Sigmoid colon (tissue), 7 donors: Measurements from ENCODE around the gene GHDC. TPM values are rescaled to one million over a fixed set of nuclear protein-coding genes. Genes with fewer than 3 reads are reported as not detected.
"Not testable (repeated sequence)": the region's sequence is repeated elsewhere in the genome, so short reads cannot be mapped to it uniquely, and the experiment has no call there.

Source experiments
- DNase-seq: peaks from one replicate; pipeline ENCODE4 v3.0.0-alpha.2; 2019
- H3K27ac ChIP-seq, 4 donors: fragments of 200-600 bp; sonication (generic); one replicate each; pipeline ENCODE4 v1.5.1; 2016 to 2019; ENCODE audit warnings: mild to moderate bottlenecking in 1 of 4
- H3K27me3 ChIP-seq, 3 donors: fragments of 200-600 bp; sonication (generic); one replicate each; pipeline ENCODE4 v1.5.1; 2019; ENCODE audit warnings: mild to moderate bottlenecking in 1 of 3
- H3K36me3 ChIP-seq, 4 donors: fragments of 200-600 bp; sonication (generic); one replicate each; pipeline ENCODE4 v1.5.1; 2016 to 2019
- H3K4me1 ChIP-seq, 4 donors: fragments of 200-600 bp; sonication (generic); one replicate each; pipeline ENCODE4 v1.5.1; 2017 to 2019
- H3K4me3 ChIP-seq, 4 donors: fragments of 200-600 bp; sonication (generic); one replicate each; pipeline ENCODE4 v1.5.1; 2017 to 2019; ENCODE audit warnings: mild to moderate bottlenecking in 2 of 4, moderate library complexity in 1 of 4
- H3K9me3 ChIP-seq, 4 donors: fragments of 200-600 bp in 3 of 4; sonication (generic) in 3 of 4; one replicate each; pipeline versions ENCODE4 v1.5.1 to v1.6.1; 2013 to 2019
- CTCF ChIP-seq, 4 experiments: fragments of 450-650 bp in 3 of 4; fragments of 200-600 bp in 1 of 4; IDR thresholded peaks; one replicate each; pipeline ENCODE4 v1.5.1; 2016 to 2019; ENCODE audit warnings: antibody characterized with exemption in 4 of 4, mild to moderate bottlenecking in 3 of 4, moderate library complexity in 2 of 4
- EP300 ChIP-seq, 4 donors: sonication (generic); formaldehyde crosslinking; IDR thresholded peaks; one replicate each; pipeline ENCODE4 v1.6.1; 2017; ENCODE audit warnings: antibody characterized with exemption in 4 of 4
- POLR2A ChIP-seq, 2 donors: fragments of 450-650 bp; IDR thresholded peaks; one replicate each; pipeline ENCODE4 v1.6.1; 2016; ENCODE audit warnings: antibody characterized with exemption in 2 of 2, mild to moderate bottlenecking in 2 of 2, moderate library complexity in 2 of 2
- POLR2AphosphoS5 ChIP-seq, 4 donors: sonication (generic); formaldehyde crosslinking; IDR thresholded peaks; one replicate each; pipeline ENCODE4 v1.6.1; 2017; ENCODE audit warnings: antibody characterized with exemption in 4 of 4
- WGBS, 2 donors: extraction: QIAGEN DNeasy Blood & Tissue Kit; methylation state at CpG; one replicate each; pipeline ENCODE4 v1.1.7; 2013; 5-methylcytosine and 5-hydroxymethylcytosine counted together
- intact Hi-C: fragments of 100-400 bp; cut with DNase I; formaldehyde crosslinking; loops from one replicate; pipeline ENCODE4 v1.15.1; 2023
- polyA plus RNA-seq, 3 donors: library from polyadenylated mRNA; stranded (reverse); fragments of 200-250 nt; gene quantifications; one replicate each; pipeline ENCODE4 v1.2.3, GENCODE V29; 2013
- total RNA-seq, 4 donors: library from RNA; depleted of rRNA; stranded (reverse); fragments of >200 nt; gene quantifications; one replicate each; pipeline ENCODE4 v1.1.0, GENCODE V29; 2016
- donor health status: healthy with polysubstance abuse.
- donor health status: Bipolar disorder and iron deficiency.
- donor health status: healthy.

Gene GHDC
- total and polyA plus RNA-seq, 7 donors, result 5.8 to 76.0 (median 32.1) TPM

DNA sequence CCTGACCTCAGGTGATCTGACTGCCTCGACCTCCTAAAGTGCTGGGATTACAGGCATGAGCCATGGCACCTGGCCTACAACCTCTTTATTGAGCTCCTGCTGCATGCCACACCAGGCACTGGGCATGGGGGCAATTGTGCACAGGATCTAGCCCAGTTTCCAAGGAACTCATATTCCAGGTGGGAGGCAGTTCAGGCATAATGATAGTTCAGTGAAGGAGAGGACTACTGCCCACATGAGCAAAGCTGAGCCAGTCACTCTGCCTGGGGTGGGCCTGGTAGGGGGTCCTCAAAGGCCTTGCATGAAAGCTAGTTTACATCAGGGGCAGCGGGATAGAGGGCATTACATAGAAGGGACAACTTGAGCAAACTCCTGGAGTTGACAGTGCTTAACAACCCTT, 6.5 kb downstream of the GHDC start:
- Histone ChIP-seq H3K27ac (no peak overlapping the region), H3K9me3 (no peaks in the 10 kb centered on the region), H3K4me1 (peaks cover 0 to 26% (median 23%) of the 10 kb centered on the region in 4 donors), H3K4me3 (no peak overlapping the region), H3K36me3 (peaks cover 0 to 5% (median 0%) of the 10 kb centered on the region in 4 donors), H3K27me3 (no peaks in the 10 kb centered on the region)
- intact Hi-C loops, result no loop called here
- WGBS, 2 donors, result 68 to 84% methylated on average over 2 of the region's 2 CpGs
- no peak for TF ChIP-seq POLR2A (IDR thresholded peaks at IDR 0.05)
- DNase-seq, result no peak

- DNase-seq, intact Hi-C loops, H3K27ac ChIP-seq, H3K4me3 ChIP-seq, H3K36me3 ChIP-seq, H3K9me3 ChIP-seq: not testable (repeated sequence)
- peaks cover 0 to 31% (median 19%) of the 10 kb centered on the region in 4 donors for H3K4me1 ChIP-seq
- peaks cover 3 to 16% (median 10%) of the 10 kb centered on the region in 3 donors for H3K27me3 ChIP-seq
- 88 to 92% methylated on average over 5 of the region's 5 CpGs for WGBS, 2 donors
Observed at GRCh38 chr17:42186191-42186590, 8.1 kb downstream of the GHDC start.

- H3K27me3 ChIP-seq, result peaks cover 9 to 22% (median 16%) of the 10 kb centered on the region in 3 donors
- WGBS, 2 donors, result 89% methylated on average over 7 of the region's 7 CpGs
- TF ChIP-seq POLR2A (IDR thresholded peaks at IDR 0.05) (no peak), EP300 (IDR thresholded peaks at IDR 0.05) (no peak)
- peaks cover 0 to 4% (median 0%) of the 10 kb centered on the region in 4 donors for H3K36me3 ChIP-seq
- H3K9me3 ChIP-seq, result no peaks in the 10 kb centered on the region
- no peak for DNase-seq
- H3K4me1 ChIP-seq, result peaks cover 0 to 37% (median 25%) of the 10 kb centered on the region in 4 donors
- intact Hi-C loops, result no loop called here
- no peak overlapping the region for H3K4me3 ChIP-seq
- H3K27ac ChIP-seq, result no peak overlapping the region
Observed at GRCh38 chr17:42185621-42185930, 8.7 kb downstream of the GHDC start.

- no peak for DNase-seq
- Histone ChIP-seq H3K4me1 (peaks cover 0 to 43% (median 29%) of the 10 kb centered on the region in 4 donors), H3K36me3 (no peaks in the 10 kb centered on the region), H3K9me3 (no peaks in the 10 kb centered on the region), H3K27ac (peak within 1 kb of the TSS; percentile 46 to 74 (median 69)), H3K4me3 (peak within 1 kb of the TSS; percentile 18 to 63 (median 53)), H3K27me3 (peaks cover 15 to 28% (median 22%) of the 10 kb centered on the region in 3 donors)
- intact Hi-C loops, result no loop called here
- TF ChIP-seq EP300 (IDR thresholded peaks at IDR 0.05) (no peak), CTCF (IDR thresholded peaks at IDR 0.05) (no peak), POLR2A (IDR thresholded peaks at IDR 0.05) (no peak), POLR2AphosphoS5 (IDR thresholded peaks at IDR 0.05) (no peak)
- WGBS, 2 donors, result 65 to 73% methylated on average over 11 of the region's 11 CpGs
Observed at GRCh38 chr17:42184713-42185620, 9.3 kb downstream of the GHDC start, which contains the start of gene HCRT. Gene HCRT, minus strand, starts transcription at chr17:42185452. Its CDS starts 87 bp downstream, at chr17:42185365.

GRCh38 chr17:42183741-42184711, 10.3 kb downstream of the GHDC start:
- peak overlapping the region; percentile 25 to 63 (median 53) for H3K4me3 ChIP-seq
- TF ChIP-seq POLR2AphosphoS5 (IDR thresholded peaks at IDR 0.05) (peak in 3 of 4 donors; percentile 15 to 75 (median 54)), CTCF (IDR thresholded peaks at IDR 0.05) (peak; percentile 13 to 84 (median 44)), EP300 (IDR thresholded peaks at IDR 0.05) (no peak)
- H3K9me3 ChIP-seq, result no peaks in the 10 kb centered on the region
- intact Hi-C loops, result no loop called here
- 4 to 5% methylated on average over 83 of the region's 83 CpGs for WGBS, 2 donors
- no peaks in the 10 kb centered on the region for H3K36me3 ChIP-seq
- peak; percentile 83 for DNase-seq
- H3K27me3 ChIP-seq, result peaks cover 17 to 38% (median 28%) of the 10 kb centered on the region in 3 donors
- H3K27ac ChIP-seq, result peak overlapping the region; percentile 65 to 74 (median 74)
- H3K4me1 ChIP-seq, result peaks cover 0 to 45% (median 29%) of the 10 kb centered on the region in 4 donors
